ENCODE results near the gene LAMC3.

LAMC3 gene

GRCh38 chr9:130977811-130978221 lies 31.2 kb upstream of the LAMC3 start:
- DNase-seq (ENCODE audit: low read depth in 2 of 2, low spot score in 1 of 2) = no peak

GRCh38 chr9:130979591-130980385 lies 29.2 kb upstream of the LAMC3 start:
- no peak for DNase-seq (ENCODE audit: low read depth in 2 of 2, low spot score in 1 of 2)

GRCh38 chr9:130980526-130980925 lies 28.4 kb upstream of the LAMC3 start:
- no peak for DNase-seq (ENCODE audit: low read depth in 2 of 2, low spot score in 1 of 2)

- no peak for DNase-seq (ENCODE audit: low read depth in 2 of 2, low spot score in 1 of 2)
These were observed 27.8 kb upstream of the LAMC3 start for GRCh38 chr9:130981002-130981755.

- DNase-seq (ENCODE audit: low read depth in 2 of 2, low spot score in 1 of 2) = no peak
These were observed 27.2 kb upstream of the LAMC3 start for GRCh38 chr9:130981756-130982137.

- no peak for DNase-seq (ENCODE audit: low read depth in 2 of 2, low spot score in 1 of 2)
These were observed 26.2 kb upstream of the LAMC3 start for GRCh38 chr9:130982636-130983358.

GRCh38 chr9:130983359-130983670 lies 25.7 kb upstream of the LAMC3 start:
- no peak for DNase-seq (ENCODE audit: low read depth in 2 of 2, low spot score in 1 of 2)

GRCh38 chr9:130983970-130984369 lies 25.0 kb upstream of the LAMC3 start:
- DNase-seq (ENCODE audit: low read depth in 2 of 2, low spot score in 1 of 2) = no peak

- DNase-seq (ENCODE audit: low read depth in 2 of 2, low spot score in 1 of 2) = no peak
These were observed 24.5 kb upstream of the LAMC3 start for GRCh38 chr9:130984521-130984920.

- DNase-seq (ENCODE audit: low read depth in 2 of 2, low spot score in 1 of 2) = no peak
These were observed 23.9 kb upstream of the LAMC3 start for GRCh38 chr9:130985029-130985428.

GRCh38 chr9:130985606-130986162 lies 23.3 kb upstream of the LAMC3 start:
- DNase-seq (ENCODE audit: low read depth in 2 of 2, low spot score in 1 of 2) = no peak

- DNase-seq (ENCODE audit: low read depth in 2 of 2, low spot score in 1 of 2) = no peak
These were observed 22.5 kb upstream of the LAMC3 start for GRCh38 chr9:130986356-130986965.

- DNase-seq (ENCODE audit: low read depth in 2 of 2, low spot score in 1 of 2) = no peak
These were observed 21.9 kb upstream of the LAMC3 start for GRCh38 chr9:130987054-130987453.

- no peak for DNase-seq (ENCODE audit: low read depth in 2 of 2, low spot score in 1 of 2)
These were observed 21.1 kb upstream of the LAMC3 start for GRCh38 chr9:130987738-130988399.

- DNase-seq (ENCODE audit: low read depth in 2 of 2, low spot score in 1 of 2) = no peak
These were observed 20.6 kb upstream of the LAMC3 start for GRCh38 chr9:130988400-130988747.

GRCh38 chr9:130988905-130989304 lies 20.1 kb upstream of the LAMC3 start:
- no peak for DNase-seq (ENCODE audit: low read depth in 2 of 2, low spot score in 1 of 2)

- no peak for DNase-seq (ENCODE audit: low read depth in 2 of 2, low spot score in 1 of 2)
These were observed 19.6 kb upstream of the LAMC3 start for GRCh38 chr9:130989391-130989790.

GRCh38 chr9:130989891-130990290 lies 19.1 kb upstream of the LAMC3 start:
- no peak for DNase-seq (ENCODE audit: low read depth in 2 of 2, low spot score in 1 of 2)

GRCh38 chr9:130990306-130990977 lies 18.5 kb upstream of the LAMC3 start:
- no peak for DNase-seq (ENCODE audit: low read depth in 2 of 2, low spot score in 1 of 2)

Measured in stimulated activated CD8-positive, alpha-beta memory T cell treated with anti-CD3 and anti-CD28 coated beads, Interleukin-4, amount 100 ng/mL, for 4 hours (primary cell).